Gastrocnemius medialis (tissue), 4 donors: ENCODE results near the gene LYPD6B. TPM values are rescaled to one million over a fixed set of nuclear protein-coding genes. Genes with fewer than 3 reads are reported as not detected.

Experiments
- ATAC-seq, 2 donors: fragments of 150-250 bp; one replicate each; pipeline ENCODE4 v1.9.1; 2016
- DNase-seq, 2 donors: peaks; one replicate each; pipeline ENCODE4 v3.0.0-alpha.2; 2019
- H3K27ac ChIP-seq, 4 donors: fragments of 200-600 bp; sonication (generic); 1 replicate in 1 of 4; 2 replicates in 3 of 4; pipeline ENCODE4 v1.5.1; 2016 to 2018; ENCODE audit warnings: mild to moderate bottlenecking in 2 of 4, moderate library complexity in 1 of 4
- H3K27me3 ChIP-seq, 3 donors: fragments of 200-600 bp; sonication (generic) in 2 of 3; 1 replicate in 1 of 3; 2 replicates in 2 of 3; pipeline versions ENCODE4 v1.5.1 to v1.6.0; 2016 to 2019; ENCODE audit warnings: mild to moderate bottlenecking in 1 of 3, moderate library complexity in 1 of 3
- H3K36me3 ChIP-seq, 2 donors: fragments of 200-600 bp; sonication (generic) in 1 of 2; one replicate each; pipeline ENCODE4 v1.5.1; 2017 to 2018
- H3K4me1 ChIP-seq, 2 donors: fragments of 200-600 bp; sonication (generic) in 1 of 2; one replicate each; pipeline ENCODE4 v1.5.1; 2016 to 2017; ENCODE audit warnings: mild to moderate bottlenecking in 2 of 2
- H3K4me3 ChIP-seq, 4 donors: fragments of 200-600 bp; sonication (generic) in 3 of 4; 1 replicate in 1 of 4; 2 replicates in 3 of 4; pipeline ENCODE4 v1.5.1; 2016 to 2019; ENCODE audit warnings: mild to moderate bottlenecking in 2 of 4
- H3K9me3 ChIP-seq, 3 donors: fragments of 200-600 bp; sonication (generic) in 2 of 3; 1 replicate in 1 of 3; 2 replicates in 2 of 3; pipeline ENCODE4 v1.5.1; 2016 to 2019
- POLR2A ChIP-seq, 2 donors: fragments of 450-650 bp; IDR thresholded peaks; one replicate each; pipeline ENCODE4 v1.6.1; 2017; ENCODE audit warnings: antibody characterized with exemption in 2 of 2, mild to moderate bottlenecking in 2 of 2, moderate library complexity in 2 of 2
- in situ Hi-C, 4 donors: fragments of 200-750 bp; cut with MboI; loops; one replicate each; pipeline versions ENCODE4 v1.15.0 to v1.8.0; 2017; ENCODE audit warnings: low sequenced_read_pairs in 4 of 4
- intact Hi-C: fragments of 100-400 bp; cut with DNase I; formaldehyde crosslinking; loops from one replicate; pipeline ENCODE4 v1.15.1; 2023; ENCODE audit warnings: low total_unique reads
- total RNA-seq, 4 donors: library from RNA; depleted of rRNA; stranded (reverse); fragments of >200 nt; gene quantifications; one replicate each; pipeline versions ENCODE4 v1.1.0 to v1.2.3, GENCODE V29; 2016
- TF ChIP-seq, protein P1 (sequence below), 5 experiments: fragments of 450-650 bp in 3 of 5; fragments of 200-600 bp in 2 of 5; sonication (generic) in 2 of 5; IDR thresholded peaks in 4 of 5; conservative IDR thresholded peaks in 1 of 5; 1 replicate in 4 of 5; 2 replicates in 1 of 5; pipeline ENCODE4 v1.5.1; 2016 to 2019; ENCODE audit warnings: antibody characterized with exemption in 5 of 5, mild to moderate bottlenecking in 3 of 5, moderate library complexity in 3 of 5

Gene LYPD6B
- total RNA-seq, 4 donors from 2014 or later = not detected

DNA sequence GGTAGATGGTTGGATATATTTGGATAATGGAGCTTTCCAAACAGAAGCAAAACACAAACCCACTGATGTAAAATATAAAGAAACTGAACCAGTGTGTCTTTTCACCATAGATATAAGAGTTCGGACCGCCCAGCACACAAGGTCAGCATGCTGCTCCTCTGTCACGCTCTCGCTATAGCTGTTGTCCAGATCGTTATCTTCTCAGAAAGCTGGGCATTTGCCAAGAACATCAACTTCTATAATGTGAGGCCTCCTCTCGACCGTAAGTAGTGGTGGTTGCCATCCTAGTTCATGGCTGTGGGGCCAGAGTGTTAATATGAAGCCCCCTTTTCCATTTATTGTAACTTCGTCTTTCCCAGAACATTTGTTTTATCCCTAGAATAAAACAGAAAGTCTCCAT, 166.6 kb downstream of the LYPD6B start:
- no peaks in the 10 kb centered on the region for H3K27me3 ChIP-seq
- ATAC-seq = no peak
- no peaks in the 10 kb centered on the region for H3K9me3 ChIP-seq
- no peak for TF ChIP-seq POLR2A (IDR thresholded peaks at IDR 0.05)
- TF ChIP-seq, protein P1, sequence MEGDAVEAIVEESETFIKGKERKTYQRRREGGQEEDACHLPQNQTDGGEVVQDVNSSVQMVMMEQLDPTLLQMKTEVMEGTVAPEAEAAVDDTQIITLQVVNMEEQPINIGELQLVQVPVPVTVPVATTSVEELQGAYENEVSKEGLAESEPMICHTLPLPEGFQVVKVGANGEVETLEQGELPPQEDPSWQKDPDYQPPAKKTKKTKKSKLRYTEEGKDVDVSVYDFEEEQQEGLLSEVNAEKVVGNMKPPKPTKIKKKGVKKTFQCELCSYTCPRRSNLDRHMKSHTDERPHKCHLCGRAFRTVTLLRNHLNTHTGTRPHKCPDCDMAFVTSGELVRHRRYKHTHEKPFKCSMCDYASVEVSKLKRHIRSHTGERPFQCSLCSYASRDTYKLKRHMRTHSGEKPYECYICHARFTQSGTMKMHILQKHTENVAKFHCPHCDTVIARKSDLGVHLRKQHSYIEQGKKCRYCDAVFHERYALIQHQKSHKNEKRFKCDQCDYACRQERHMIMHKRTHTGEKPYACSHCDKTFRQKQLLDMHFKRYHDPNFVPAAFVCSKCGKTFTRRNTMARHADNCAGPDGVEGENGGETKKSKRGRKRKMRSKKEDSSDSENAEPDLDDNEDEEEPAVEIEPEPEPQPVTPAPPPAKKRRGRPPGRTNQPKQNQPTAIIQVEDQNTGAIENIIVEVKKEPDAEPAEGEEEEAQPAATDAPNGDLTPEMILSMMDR (IDR thresholded peaks at IDR 0.05 in 4 of 5, conservative IDR thresholded peaks at IDR 0.05 in 1 of 5) = no peak
- in situ Hi-C loops = no loop called here
- intact Hi-C loops = no loop called here
- H3K4me3 ChIP-seq = no peak overlapping the region
- no peaks in the 10 kb centered on the region for H3K4me1 ChIP-seq
- no peak overlapping the region for H3K27ac ChIP-seq
- DNase-seq = no peak
- H3K36me3 ChIP-seq = no peaks in the 10 kb centered on the region

DNA sequence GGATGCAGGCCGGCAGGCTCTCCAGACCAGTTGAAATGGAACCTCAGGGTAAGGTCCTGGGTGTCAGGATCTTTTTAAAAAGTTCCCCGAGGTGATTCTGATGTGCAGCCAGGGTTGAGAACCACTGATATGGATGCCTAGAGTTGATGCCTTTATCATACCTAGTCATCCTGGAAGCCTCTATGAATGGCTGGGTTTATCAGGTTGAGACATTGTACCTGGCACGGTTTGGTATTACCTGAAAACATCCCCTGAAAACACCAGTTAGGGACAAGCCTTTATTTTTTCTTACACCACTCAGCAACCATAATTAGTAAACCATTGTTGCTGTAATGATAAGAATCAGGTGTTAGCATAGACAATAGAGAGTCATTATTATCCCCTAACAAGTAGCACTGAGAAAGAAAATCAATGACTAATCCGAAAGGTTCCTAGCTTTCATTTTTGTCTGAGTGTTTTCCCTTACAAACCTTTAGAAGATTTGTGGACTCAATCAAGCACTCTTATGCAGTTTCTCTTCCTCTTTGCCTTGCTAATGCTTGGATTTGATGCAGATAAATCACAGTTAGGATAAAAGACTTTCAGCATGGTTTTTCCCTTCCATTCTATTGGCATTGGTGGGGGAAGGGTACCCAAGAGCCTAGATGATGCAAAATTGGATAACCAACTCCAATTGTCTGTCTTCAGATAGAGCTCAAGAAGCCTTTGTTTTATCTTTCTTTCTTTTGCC, 175.4 kb downstream of the LYPD6B start:
- TF ChIP-seq POLR2A (IDR thresholded peaks at IDR 0.05) = no peak
- TF ChIP-seq, protein P1 (IDR thresholded peaks at IDR 0.05 in 4 of 5, conservative IDR thresholded peaks at IDR 0.05 in 1 of 5) = no peak
- in situ Hi-C loops (no loop called here), intact Hi-C loops (no loop called here)
- Histone ChIP-seq H3K27ac (no peak overlapping the region), H3K36me3 (no peaks in the 10 kb centered on the region), H3K27me3 (no peaks in the 10 kb centered on the region), H3K9me3 (no peaks in the 10 kb centered on the region), H3K4me1 (no peaks in the 10 kb centered on the region), H3K4me3 (no peak overlapping the region)
- DNase-seq = no peak
- no peak for ATAC-seq

DNA sequence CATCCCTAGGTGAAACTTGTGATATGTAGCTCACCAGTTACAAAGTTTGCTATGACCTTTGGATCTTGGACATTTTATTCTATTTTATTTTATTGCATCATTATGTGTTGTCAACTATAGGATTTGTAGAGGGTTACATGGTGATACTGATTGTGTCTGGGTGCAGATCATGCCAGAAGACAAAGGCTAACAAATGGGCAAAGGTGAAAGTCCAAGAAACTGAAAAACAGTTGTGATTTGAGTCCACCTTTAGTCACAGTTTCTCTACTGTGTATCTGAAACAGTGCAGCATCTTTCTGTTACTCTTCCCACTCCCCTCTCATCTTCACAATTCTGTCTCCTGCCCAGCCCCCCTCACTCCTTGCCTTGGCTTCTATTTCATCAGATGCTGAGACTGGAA, 180.0 kb downstream of the LYPD6B start:
- H3K9me3 ChIP-seq = no peaks in the 10 kb centered on the region
- DNase-seq (no peak), ATAC-seq (no peak)
- no peaks in the 10 kb centered on the region for H3K27me3 ChIP-seq
- TF ChIP-seq, protein P1 (IDR thresholded peaks at IDR 0.05 in 4 of 5, conservative IDR thresholded peaks at IDR 0.05 in 1 of 5) = no peak
- no peak for TF ChIP-seq POLR2A (IDR thresholded peaks at IDR 0.05)
- H3K4me1 ChIP-seq = no peaks in the 10 kb centered on the region
- intact Hi-C loops (no loop called here), in situ Hi-C loops (no loop called here)
- no peak overlapping the region for H3K4me3 ChIP-seq
- H3K36me3 ChIP-seq = no peaks in the 10 kb centered on the region
- H3K27ac ChIP-seq = no peak overlapping the region

DNA sequence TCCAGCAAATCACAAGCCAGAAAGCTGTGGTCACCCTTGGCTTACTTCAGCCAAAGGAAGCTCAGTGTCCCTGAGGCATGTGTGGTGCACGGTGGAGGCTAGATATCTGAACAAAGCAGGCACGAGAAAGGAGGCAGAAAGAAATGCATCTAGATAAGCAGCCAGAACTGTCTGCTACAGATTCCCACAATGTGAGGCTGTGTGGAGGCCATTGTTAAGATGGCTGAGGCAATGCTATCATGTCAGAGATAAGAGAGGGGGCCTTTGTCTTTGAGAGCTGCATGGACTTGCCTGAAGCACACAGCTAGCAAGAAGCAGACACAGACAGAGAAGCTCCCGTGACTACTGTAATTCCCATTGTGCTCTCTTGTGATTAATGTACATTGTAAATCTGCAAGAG, 181.4 kb downstream of the LYPD6B start:
- in situ Hi-C loops = no loop called here
- TF ChIP-seq, protein P1 (IDR thresholded peaks at IDR 0.05 in 4 of 5, conservative IDR thresholded peaks at IDR 0.05 in 1 of 5) = no peak
- TF ChIP-seq POLR2A (IDR thresholded peaks at IDR 0.05) = no peak
- no peak for ATAC-seq
- Histone ChIP-seq H3K9me3 (no peaks in the 10 kb centered on the region), H3K27ac (no peak overlapping the region), H3K27me3 (no peaks in the 10 kb centered on the region), H3K4me3 (no peak overlapping the region), H3K36me3 (no peaks in the 10 kb centered on the region), H3K4me1 (no peaks in the 10 kb centered on the region)
- intact Hi-C loops = no loop called here
- no peak for DNase-seq

DNA sequence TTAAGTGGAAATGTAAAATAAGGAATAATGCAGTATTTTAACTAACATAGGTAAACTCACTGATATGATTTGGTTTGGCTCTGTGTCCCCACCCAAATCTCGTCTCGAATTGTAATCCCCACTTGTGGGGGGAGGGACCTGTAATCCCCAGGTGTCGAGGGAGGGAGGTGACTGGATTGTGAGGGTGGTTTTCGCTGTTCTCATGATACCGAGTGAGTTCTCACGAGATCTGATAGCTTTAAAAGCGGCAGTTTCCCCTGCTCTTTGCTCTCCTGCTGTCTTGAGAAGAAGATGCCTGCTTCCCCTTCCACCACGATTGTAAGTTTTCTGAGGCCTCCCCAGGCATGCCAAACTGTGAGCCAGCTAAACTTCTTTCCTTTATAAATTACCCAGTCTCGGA, 182.5 kb downstream of the LYPD6B start:
- Histone ChIP-seq H3K4me3 (no peak overlapping the region), H3K27ac (no peak overlapping the region), H3K9me3 (no peaks in the 10 kb centered on the region), H3K36me3 (no peaks in the 10 kb centered on the region), H3K27me3 (no peaks in the 10 kb centered on the region), H3K4me1 (no peaks in the 10 kb centered on the region)
- no peak for TF ChIP-seq POLR2A (IDR thresholded peaks at IDR 0.05)
- TF ChIP-seq, protein P1 (IDR thresholded peaks at IDR 0.05 in 4 of 5, conservative IDR thresholded peaks at IDR 0.05 in 1 of 5) = no peak
- in situ Hi-C loops (no loop called here), intact Hi-C loops (no loop called here)
- DNase-seq (no peak), ATAC-seq (no peak)
